Mucosa of stomach (tissue), 1 donor: ENCODE data around the gene HHATL.
"Not testable (repeated sequence)": the region's sequence is repeated elsewhere in the genome, so short reads cannot be mapped to it uniquely, and the experiment has no call there.

Experiments
- H3K27me3 ChIP-seq: one replicate; pipeline ENCODE4 v1.7.0; 2013; ENCODE audit warnings: mild to moderate bottlenecking, low read length; ENCODE audit not compliant: control insufficient read depth, insufficient read depth
- H3K36me3 ChIP-seq: one replicate; pipeline ENCODE4 v1.7.0; 2013; ENCODE audit warnings: low read length; ENCODE audit not compliant: control insufficient read depth, insufficient read depth
- H3K4me1 ChIP-seq: one replicate; pipeline ENCODE4 v1.7.0; 2013; ENCODE audit warnings: mild to moderate bottlenecking, low read length; ENCODE audit not compliant: control insufficient read depth, insufficient read depth
- H3K4me3 ChIP-seq: one replicate; pipeline ENCODE4 v1.7.0; 2013; ENCODE audit warnings: low read length
- H3K9ac ChIP-seq: one replicate; pipeline ENCODE4 v1.7.0; 2013; ENCODE audit warnings: mild to moderate bottlenecking, low read length, moderate library complexity
- H3K9me3 ChIP-seq: one replicate; pipeline ENCODE4 v1.7.0; 2013; ENCODE audit warnings: mild to moderate bottlenecking, low read length, moderate library complexity; ENCODE audit not compliant: control insufficient read depth
- donor health status: Pancreatic carcinoma.

HHATL gene

DNA sequence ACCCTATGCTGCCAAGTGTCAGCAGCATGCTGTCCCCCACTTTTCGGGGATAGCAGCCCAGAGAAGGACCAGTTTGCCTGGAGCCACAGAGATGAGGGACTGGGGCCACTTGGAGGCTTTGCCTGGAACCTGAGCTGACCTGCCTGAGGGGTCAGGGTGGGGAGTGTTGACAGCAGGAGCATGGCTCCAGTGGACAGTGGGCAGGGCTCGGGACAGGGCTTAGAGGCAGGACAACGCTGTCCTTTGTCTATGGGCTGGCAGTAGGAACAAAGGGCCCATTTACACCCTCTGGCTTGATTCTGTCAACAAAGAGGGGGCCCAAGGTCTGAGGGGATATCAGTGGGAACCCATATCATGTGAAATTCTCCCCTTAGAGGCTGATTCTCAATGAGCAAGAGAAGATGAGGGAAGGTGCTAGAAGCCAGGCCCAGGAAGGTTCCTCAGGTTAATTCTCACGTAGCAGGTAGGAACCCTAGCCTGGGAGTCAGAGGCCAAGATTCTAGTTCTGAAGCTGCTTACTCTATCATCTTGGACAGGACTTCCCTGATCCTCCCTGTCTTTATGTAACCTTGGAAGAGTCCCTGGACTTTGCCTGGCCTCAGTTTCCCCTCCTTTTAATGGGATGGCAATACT is 29.7 kb upstream of the HHATL start:
- Histone ChIP-seq H3K9ac (no peak overlapping the region), H3K4me1 (no peaks in the 10 kb centered on the region), H3K4me3 (no peak overlapping the region)

DNA sequence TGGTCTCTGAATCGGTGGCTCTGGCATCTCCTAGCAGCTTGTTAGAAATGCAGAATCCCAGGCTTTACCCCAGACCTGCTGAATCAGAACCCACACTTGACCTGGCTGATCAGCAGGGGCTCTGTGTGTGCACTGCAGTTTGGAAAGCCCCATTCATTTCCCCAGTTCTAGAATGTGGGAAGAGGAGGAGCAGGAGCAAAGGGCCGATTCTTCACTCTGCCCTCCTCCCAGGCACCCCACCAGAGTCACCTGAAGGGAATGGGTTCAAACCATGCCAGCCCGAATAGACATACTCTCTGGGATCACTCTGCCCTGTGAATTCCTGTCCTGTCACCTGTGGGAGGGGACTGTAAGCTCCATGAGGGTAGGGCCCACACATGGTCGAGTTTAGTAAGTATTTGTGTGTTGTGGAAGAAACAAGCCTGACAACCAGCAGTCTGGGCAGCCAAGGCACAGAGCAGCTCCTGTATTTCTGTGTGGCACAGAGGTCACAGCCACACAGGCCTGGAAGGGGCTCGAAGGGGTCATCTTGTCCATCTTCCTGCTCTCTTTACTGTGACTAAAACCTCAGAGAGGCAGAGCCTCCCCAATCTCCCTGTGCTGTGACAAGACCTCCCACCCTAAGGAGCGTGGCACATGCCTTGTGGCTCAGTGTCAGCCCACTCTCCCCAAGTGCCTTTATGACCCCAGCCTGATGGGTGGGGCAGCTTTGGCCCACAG is 29.0 kb upstream of the HHATL start:
- Histone ChIP-seq H3K4me1 (no peaks in the 10 kb centered on the region), H3K9ac (no peak overlapping the region), H3K4me3 (no peak overlapping the region), H3K27me3 (no peaks in the 10 kb centered on the region), H3K36me3 (no peaks in the 10 kb centered on the region), H3K9me3 (no peaks in the 10 kb centered on the region)

More for the DNA sequence above, 29.7 kb upstream of the HHATL start:
- no peaks in the 10 kb centered on the region for H3K36me3 ChIP-seq
- no peaks in the 10 kb centered on the region for H3K9me3 ChIP-seq
- no peaks in the 10 kb centered on the region for H3K27me3 ChIP-seq

DNA sequence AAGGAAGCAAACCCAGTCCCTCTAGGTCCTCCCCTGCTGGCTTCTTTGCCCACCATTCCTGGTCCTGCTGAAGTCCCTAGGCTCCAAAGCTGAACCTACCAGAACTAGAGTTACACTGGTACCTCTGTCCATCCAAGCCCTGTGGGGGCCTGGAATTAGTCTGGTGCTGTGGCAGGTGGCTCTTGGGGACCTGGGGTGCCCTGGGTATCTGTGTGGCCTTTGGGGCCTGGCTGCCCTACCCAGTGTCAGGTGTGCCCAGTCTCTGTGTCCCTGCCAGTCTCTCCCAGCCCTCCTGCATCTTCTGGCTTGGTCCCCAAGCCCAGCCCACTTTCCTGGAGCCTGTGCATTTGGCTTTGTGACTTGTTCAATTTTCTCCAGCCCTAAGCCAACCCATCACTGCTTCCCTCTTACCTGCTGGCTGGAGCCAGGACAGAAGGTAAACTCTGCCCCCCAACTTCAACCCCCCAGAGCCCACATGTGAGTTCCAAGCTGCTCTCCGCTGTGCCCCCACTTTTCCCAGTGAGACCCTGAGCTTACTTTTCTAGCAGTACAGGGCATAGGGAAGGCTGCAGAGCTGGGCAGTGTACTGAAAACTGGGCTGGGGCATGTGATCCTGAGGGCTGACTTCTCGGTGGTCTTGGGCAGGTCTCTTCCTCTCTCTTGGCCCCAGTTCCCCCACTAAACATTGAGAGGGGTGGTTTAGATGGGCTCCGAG is 28.3 kb upstream of the HHATL start:
- Histone ChIP-seq H3K36me3 (no peaks in the 10 kb centered on the region), H3K27me3 (no peaks in the 10 kb centered on the region), H3K9ac (no peak overlapping the region), H3K4me1 (no peaks in the 10 kb centered on the region), H3K9me3 (no peaks in the 10 kb centered on the region), H3K4me3 (no peak overlapping the region)

DNA sequence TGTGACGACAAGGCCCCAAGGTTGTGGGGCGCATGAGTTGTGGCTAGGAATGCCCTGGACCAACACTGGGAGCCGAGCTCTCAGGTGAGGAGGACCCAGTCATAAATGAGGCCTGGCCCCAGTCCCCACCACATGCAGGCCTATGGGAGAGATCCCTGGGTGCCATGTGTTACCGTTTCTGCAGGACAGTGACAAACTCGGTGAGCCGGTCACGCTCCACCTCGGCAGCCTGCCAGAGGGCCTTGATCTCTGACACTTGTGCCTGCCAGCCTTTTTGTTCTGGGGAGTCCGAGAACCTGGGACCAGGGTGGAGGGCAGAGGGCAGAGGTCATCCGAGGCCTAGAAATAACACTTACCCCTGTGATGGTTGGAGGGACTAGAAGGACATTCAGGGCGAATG is 27.7 kb upstream of the HHATL start:
- no peaks in the 10 kb centered on the region for H3K36me3 ChIP-seq
- H3K9me3 ChIP-seq, result no peaks in the 10 kb centered on the region
- no peak overlapping the region for H3K4me3 ChIP-seq
- no peaks in the 10 kb centered on the region for H3K4me1 ChIP-seq
- H3K9ac ChIP-seq, result no peak overlapping the region
- no peaks in the 10 kb centered on the region for H3K27me3 ChIP-seq

DNA sequence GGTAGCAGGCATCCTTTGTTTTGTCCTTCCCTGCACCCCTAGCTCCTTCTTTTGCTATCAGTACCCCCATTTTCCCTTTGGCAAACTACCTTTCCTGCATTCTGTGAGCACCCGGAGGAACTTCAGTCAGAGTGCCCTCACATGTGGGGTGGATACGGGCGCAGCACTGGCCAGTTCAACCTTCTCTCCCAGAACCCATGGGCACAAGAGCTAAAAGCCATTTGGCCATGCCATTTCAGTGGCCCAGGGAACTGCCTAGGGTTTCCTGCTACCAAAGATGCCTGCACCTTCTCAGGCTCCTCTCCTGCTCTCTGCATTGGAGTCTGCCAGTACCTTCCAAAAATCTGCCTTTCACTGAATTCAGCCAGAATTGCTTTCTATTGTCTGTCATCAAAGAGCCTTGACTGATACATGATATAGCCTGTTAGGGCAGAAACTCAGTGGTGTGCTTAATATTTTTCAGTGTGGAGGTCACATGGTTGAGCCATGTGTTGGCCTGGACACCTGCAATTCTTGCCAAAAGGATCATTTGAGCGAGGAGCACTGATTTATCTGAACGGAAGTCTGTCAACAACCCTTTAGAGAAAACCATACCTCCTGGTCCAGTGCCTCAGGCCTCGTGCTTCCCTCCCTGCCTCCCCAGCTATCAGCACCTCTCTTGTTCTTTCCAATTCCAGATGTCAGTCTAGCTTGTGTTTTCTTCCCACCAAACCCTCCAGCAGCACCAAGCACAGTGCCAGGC is 27.0 kb upstream of the HHATL start:
- Histone ChIP-seq H3K9me3 (no peaks in the 10 kb centered on the region), H3K9ac (no peak overlapping the region), H3K36me3 (no peaks in the 10 kb centered on the region), H3K4me1 (no peaks in the 10 kb centered on the region), H3K27me3 (no peaks in the 10 kb centered on the region), H3K4me3 (no peak overlapping the region)

DNA sequence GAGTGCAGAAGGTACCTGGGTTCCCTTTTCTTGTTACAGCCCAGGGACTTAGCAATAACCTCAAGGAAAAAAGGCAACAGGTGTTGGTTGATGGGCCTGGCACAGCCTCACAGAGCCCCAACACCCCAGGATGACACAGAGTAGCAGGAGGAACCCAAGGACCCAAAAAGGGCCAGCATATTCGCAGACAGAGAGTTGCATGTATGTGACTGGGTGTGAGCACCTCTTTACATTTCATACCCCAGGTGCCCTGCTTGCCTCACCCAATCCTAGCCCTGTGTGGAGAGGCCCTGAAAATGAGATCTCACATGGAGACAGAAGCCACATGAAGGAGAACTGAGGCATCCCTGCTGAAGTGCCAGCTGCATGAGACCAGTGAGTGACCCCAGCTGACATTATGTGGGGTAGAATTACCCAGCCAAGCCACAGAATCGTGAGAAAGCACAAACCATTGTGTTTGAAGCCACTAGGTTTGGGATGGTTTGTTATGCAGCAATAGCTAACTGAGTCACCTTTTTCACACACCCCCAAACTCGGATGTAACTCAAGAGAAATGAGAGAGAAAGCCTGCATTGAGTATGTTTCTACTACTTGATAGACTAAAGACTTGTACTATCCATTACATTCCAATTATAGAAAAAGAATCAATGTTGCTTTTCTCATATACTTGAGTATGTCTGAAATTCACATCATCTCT is 26.2 kb upstream of the HHATL start:
- Histone ChIP-seq H3K36me3 (no peaks in the 10 kb centered on the region), H3K9me3 (no peaks in the 10 kb centered on the region), H3K4me1 (no peaks in the 10 kb centered on the region), H3K9ac (no peak overlapping the region), H3K4me3 (no peak overlapping the region), H3K27me3 (no peaks in the 10 kb centered on the region)

DNA sequence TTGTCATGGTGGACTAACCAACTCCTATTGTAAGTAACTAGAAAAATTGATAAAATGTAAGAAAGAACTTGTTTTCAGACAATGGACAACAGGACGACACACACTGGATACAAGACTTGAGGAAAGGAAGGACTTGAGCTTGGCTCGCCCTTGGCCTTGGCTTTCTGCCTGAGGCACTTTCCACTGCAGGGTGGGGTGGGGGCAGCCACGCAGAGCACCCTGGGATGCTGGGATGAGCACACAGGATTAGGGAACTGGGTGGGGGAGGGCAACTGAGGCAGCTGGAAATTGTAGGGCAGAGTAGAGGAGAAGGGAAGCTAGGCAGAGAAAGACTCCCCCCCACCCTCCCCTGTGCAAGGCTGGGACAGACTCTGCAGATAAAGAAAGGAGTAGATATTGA is 25.5 kb upstream of the HHATL start:
- H3K9me3 ChIP-seq, result no peaks in the 10 kb centered on the region
- no peaks in the 10 kb centered on the region for H3K36me3 ChIP-seq
- H3K4me1 ChIP-seq, result no peaks in the 10 kb centered on the region
- H3K9ac ChIP-seq, result no peak overlapping the region
- no peak overlapping the region for H3K4me3 ChIP-seq
- H3K27me3 ChIP-seq, result no peaks in the 10 kb centered on the region

DNA sequence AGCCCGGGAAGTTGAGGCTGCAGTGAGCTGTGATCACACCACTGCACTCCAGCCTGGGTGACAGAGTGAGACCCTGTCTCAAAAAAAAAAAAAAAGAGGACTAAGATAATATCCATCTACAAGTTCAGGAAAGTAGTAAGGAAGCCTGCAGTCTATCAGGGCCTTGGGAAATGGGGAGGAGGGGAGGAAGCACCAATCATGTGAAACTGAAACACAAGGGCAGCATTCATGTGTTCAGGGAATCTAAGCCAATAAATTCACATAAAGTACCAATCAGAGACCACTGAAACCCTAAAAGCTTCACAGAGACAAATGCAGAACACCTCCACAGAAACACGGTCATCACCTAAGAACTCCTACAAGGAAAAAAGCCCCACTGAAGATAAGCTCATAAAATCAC is 22.9 kb upstream of the HHATL start:
- Histone ChIP-seq H3K9ac (no peak overlapping the region), H3K4me1 (no peaks in the 10 kb centered on the region), H3K36me3 (no peaks in the 10 kb centered on the region), H3K27me3 (no peaks in the 10 kb centered on the region), H3K4me3 (no peak overlapping the region), H3K9me3 (no peaks in the 10 kb centered on the region)

DNA sequence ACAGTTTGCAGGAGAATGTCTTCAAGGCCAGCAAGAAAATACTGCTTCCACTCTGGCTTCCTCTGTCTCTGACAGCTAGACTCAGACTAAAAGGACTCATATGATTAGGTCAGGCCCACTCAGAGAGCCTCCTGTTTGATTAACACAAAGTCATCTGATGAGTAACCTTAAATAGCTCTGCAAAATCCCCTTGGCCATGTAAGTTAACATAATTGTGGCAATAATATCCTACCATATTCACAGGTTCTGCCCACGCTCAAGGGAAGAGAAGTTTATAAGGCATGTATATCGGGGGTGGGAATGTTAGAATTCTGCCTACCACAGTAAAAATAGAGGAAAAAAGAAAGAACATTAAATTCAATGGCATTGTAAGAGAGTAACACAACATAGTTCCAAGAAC is 20.6 kb upstream of the HHATL start:
- Histone ChIP-seq H3K9ac (no peak overlapping the region), H3K4me3 (no peak overlapping the region)

DNA sequence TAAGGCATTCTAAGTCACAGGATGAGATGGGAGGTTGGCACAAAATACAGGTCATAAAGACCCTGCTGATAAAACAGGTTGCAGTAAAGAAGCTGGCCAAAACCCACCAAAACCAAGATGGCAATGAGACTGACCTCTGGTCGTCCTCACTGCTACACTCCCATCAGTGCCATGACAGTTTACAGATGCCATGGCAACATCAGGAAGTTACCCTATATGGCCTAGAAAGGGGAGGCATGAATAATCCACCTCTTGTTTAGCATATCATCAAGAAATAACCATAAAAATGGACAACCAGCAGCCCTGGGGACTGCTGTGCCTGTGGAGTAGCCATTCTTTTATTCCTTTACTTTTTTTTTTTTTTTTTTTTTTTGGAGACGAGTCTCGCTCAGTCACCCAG is 19.8 kb upstream of the HHATL start:
- not testable (repeated sequence) for H3K9me3 ChIP-seq, H3K36me3 ChIP-seq, H3K9ac ChIP-seq, H3K4me1 ChIP-seq, H3K27me3 ChIP-seq, H3K4me3 ChIP-seq

More for the DNA sequence above, 20.6 kb upstream of the HHATL start:
- Histone ChIP-seq H3K36me3 (no peaks in the 10 kb centered on the region), H3K27me3 (no peaks in the 10 kb centered on the region), H3K9me3 (no peaks in the 10 kb centered on the region), H3K4me1 (no peaks in the 10 kb centered on the region)

DNA sequence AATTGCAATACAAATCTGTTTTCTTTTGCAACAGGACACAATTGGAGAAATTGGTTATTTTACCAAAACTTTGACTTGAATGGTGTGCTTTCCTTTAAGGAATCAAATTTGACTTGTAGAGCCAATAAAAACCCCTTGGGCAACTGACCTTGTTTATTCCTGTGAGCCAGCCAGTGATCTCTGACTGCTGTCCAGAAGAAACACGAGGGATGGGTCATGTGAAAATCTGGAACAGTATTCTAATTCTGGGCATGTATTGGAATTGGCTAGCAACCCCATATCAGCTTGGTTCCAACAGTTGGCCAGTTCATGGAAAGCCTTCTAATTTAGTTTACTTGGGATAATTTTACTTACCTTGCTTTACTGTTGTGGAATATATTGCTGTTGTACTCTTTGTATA is 19.1 kb upstream of the HHATL start:
- Histone ChIP-seq H3K9ac (no peak overlapping the region), H3K4me1 (no peaks in the 10 kb centered on the region), H3K9me3 (no peaks in the 10 kb centered on the region), H3K4me3 (no peak overlapping the region), H3K36me3 (no peaks in the 10 kb centered on the region), H3K27me3 (no peaks in the 10 kb centered on the region)
